Measurements from ENCODE around the gene PARD3B. TPM values are rescaled to one million over a fixed set of nuclear protein-coding genes. Genes with fewer than 3 reads are reported as not detected.

Gene PARD3B
- total RNA-seq, 2 experiments from 2014 or later = 0.06 to 0.23 TPM

DNA sequence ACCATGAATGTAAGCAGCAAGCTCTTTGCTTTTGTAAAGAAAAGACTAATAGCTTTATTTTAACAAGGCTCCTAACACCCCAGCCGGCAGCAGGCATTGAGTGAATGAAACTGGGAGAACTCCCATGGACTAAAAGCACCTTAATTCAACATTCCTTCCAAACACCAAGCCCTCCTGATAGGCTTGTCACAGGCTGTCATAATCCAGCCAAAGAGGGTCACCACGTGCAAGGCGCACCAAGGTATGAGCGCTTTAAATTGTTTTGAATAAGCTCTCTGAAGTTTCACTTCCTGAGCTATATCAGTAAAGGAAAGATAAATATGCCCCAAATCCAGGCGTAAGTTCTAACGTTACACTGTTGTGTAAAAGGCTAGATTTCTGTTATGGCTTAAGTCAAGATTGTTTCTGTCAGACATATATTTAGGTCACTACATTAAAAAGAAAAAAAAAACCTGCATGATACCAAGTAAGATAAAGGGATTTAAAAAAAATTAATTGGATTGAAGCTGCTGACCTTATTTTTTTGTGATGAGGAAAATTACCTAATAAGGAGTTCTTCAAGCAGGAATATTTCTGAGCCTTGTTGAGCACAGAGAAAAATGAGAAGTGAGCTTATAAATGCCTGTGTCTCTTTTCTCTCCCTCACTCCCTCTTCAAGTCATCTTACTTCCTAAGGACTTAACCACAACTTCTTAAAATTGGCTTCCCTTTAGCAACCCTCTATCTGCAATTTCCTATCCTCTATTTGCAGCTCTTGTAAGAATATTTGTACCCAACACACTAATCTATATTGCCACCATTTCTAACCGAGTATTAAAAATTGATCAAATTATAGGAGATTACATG is 1000.9 kb downstream of the PARD3B start:
- ChIA-PET POLR2A (no interaction called here), CTCF (no interaction called here)

DNA sequence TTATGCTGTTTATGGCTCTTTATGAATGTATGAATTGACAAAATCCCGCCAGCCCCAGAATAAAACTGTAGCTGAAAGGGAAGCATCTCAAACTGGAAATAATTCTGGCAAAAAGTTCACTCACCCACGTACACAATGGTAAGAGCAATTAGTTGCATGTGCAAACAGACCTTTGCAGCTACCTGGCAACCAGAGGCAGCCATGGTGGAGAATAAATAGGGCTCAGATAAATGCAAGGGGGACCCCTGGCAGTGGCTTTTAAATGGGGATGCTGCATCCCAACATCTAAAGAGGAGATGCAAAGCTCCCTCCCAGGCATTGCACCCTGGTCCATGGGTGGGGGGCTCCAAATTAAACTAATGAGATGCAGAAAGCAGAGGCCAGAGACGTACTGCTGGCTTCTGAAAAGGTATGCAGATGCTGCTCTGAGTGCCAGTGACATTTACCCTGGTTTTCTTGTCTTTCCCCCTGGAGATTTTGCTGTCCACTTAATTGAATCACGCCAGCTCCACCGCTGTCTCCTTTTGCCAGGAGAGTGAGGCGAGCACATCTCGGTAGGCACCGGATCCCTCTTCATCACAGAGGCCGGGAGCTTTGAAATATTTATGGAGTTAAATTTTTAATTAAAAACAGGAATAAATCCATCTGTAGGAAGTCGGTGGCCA is 1010.4 kb downstream of the PARD3B start:
- ChIA-PET CTCF (no interaction called here), POLR2A (no interaction called here)

DNA sequence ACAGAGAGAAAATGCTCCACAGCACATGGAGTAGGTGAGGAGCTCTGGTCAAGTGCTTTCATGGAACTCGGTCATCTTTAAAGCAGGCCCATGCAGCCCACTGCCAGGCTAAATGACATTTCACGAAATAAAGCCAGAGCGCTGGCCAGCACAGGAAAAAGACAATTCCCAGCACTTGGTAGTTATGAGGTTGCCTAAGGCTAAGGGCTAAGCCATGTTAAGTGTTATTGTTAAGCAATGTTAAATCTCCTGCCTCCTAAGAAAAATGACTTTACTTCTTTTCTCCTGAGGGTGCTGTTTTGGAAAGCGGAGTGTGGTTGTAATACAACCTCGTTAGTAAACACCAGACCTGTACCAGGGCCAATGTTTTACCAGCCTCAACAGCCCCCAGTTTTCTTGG is 1011.1 kb downstream of the PARD3B start:
- ChIA-PET POLR2A (no interaction called here), CTCF (no interaction called here)

DNA sequence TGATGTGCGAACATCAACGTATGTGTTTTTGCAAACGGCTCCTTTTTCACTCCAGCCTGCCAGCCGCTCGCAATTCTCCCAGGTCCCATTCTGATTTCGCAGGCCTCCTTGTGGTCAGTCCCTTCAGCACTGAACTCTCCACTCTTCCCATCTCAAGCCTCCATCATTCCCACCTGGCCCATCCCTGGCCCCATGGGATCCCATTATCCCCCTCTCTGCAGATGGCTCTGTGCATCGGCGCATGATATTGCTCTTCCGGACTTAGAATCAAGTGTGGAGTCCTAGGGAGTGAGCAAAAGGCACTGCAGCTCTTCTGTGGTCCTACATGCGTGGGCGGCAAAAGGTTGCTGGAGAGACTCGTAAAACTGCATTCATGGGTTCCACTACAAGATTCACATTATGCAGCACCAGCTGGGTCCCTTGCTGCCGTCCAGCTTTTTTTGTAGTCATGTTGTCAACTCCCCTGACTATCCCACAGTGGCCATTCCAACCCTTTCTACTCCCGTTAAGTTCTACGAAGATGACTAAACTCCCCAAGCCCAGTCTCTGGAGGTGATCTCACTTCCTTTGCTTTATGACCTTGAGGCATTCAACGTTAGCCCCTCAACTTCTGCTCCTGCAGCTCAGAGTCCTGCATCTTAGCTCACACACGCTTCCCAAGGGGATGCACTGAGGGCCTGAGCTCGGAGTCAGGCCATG is 1011.7 kb downstream of the PARD3B start:
- ChIA-PET CTCF (no interaction called here), POLR2A (no interaction called here)

DNA sequence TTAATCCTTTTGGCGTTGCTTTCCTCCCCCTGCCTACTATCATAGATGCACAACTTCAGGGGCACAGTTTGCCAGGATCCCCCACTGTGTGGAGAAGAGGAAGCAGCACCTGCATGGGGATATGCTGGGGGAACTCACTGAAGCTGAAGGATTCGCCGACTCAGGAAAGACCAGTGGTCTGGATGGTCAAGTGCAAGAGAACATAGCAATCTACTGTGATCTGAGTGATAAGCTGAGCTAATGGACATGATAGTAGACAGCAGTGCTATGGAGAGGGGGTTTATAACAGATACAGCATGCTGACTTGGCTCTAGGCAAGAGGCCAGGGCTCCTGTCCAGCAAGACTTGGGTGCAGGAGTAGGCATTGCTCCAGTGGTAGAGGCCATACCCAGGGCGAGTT is 1012.6 kb downstream of the PARD3B start:
- ChIA-PET CTCF (no interaction called here), POLR2A (no interaction called here)

DNA sequence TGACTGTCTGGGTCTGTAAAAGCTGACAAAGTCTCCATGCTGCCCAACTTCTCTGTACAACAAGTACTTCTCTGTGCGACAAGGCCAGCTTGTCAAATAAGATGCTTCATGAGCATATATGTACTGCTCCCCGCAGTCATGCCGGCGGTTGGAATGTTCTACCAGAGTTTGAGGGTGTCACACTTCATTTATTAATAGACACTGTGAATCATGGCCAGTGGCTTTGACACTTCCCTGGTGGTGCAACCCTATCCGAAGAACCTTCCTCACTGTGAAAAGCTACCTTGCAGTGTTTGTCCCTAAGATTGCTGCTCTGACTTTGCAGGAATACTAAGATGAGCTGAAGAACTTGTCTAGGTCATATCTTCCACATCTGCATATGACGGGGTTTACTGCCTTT is 1016.2 kb downstream of the PARD3B start:
- ChIA-PET POLR2A (no interaction called here), CTCF (no interaction called here)

DNA sequence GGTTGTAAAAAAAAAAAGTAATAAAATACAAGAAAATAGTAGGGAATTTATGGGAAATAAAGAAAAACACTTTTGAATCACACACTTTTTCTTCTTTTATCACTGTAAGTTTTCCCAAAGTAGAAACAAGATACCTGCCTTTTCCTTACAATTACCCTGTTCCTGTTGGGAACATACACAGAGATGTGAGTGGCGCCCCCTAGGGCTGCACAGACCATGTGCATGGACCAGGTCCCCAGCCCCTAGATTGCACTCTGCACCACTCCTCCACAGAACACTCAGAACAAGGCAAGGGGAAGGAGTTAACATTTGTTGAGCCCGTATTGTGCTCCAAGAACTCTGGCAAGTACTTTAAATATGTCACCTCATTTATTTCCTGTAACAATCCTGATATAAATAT is 1018.4 kb downstream of the PARD3B start:
- POLR2A ChIA-PET = no interaction called here
- CTCF ChIA-PET = no interaction called here

DNA sequence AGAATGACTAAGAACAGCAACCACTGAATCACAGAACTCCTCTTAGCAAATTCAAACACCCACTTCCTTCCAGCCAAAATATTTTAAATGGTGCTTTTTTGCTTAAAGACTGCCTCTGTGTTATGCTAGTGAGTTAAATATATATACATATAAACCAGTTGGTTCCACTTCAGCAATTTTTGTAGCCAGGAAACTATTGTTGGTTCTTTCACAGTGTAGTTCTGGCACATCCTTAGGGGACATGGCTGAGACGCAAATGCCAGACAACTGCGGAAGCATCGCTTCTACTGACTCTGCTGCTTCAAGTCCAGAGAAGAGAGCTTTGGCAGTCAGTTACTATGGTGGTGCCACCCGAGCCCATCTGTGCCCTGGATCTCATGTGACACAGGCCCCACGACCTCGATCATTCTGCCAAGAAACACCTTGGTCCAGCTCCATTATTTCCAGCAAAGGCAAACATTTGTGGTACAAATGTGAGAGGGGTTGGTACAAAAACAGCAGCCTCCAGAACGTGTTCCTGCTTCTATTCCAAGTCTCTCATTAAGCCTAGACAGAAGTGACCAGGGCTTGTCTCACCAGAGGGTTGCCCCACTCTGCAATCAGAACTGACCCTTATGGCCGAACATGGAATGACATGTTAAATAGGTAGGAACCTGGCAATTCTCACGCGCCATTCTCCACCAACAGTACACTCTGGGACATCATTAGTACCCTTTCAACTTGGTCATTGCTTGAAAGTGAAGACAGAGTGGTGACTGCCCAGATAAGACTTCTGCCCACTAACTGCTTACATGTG is 1019.3 kb downstream of the PARD3B start:
- ChIA-PET POLR2A (no interaction called here), CTCF (no interaction called here)

DNA sequence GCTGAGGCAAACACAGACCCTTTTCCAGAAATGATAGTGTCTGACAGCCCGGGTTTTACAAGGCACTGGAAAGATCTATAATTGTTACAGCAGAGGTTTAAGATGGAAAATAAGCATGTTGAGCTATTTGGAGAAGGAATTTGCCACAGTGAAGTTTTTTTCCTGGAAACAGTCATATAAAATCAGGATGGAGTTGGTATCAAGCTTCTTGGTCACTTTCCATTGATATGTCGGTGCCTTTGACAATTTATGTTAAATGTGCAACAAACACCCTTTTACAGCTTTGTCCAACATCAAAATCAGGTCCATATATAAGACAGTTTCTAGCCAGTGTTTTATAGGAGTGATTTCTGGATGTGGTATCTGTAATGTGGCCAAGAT is 1019.9 kb downstream of the PARD3B start:
- ChIA-PET POLR2A (no interaction called here), CTCF (no interaction called here)

DNA sequence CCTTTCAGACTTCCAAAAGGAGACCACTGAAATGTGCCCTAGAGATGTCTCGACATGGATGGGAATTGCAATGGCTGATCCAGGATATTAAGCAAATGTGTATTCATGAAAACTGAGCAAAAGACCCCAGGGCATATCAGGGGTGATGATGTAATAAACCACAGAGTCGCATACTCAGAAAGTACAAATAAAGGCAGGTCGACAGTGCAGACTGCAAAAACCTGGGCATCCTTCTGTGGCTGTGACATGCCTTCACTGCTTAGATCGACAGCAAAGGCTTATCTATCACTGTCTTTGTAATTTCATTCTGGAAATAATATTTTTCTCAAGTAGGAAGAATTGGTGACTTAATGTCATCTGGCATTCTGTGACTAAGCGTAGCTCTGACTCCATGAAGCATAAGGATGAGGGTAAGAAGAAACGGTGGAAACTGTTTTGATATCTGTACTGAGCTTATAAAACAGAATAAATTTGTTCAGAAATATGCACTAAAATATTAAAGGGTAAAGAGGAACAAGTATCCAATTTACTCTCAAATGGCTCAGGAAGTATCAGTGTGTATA is 1021.4 kb downstream of the PARD3B start:
- POLR2A ChIA-PET = no interaction called here
- CTCF ChIA-PET = no interaction called here

DNA sequence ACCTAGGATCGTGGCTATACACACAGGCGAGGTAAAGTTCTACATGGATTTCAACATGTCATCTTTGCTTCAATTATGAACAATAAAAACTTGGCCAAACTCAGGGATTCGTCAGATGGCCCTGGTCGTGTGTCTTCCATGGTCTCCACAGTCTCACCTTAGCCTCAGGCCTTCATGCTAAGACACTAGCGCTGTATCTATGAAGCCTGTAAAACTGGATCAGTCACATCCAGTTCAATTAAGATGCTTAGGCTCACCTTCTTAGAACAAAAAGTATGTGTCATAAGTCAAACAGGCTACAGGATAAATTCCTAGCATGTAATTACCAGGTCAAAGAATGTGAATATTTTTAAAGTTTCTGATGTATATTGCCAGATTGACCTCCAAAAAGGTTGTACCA is 1023.3 kb downstream of the PARD3B start:
- CTCF ChIA-PET = no interaction called here

DNA sequence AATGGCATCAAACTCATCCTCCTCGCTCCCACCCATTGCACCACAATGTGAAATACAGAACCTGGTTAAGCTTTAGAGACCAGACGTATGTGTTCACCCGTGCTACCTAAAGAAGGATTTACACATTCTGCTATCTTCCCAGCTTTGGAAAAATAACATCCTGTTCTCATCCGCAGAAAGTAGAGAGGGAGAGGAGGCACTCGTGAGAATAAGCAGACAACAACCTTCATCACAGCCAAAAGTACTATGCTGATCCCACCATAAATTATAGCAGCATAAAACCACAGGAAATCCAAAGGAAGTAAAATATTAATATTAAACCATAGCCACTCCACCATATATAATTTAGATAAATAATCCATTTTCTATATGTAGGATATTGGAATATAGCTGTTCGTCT is 1025.4 kb downstream of the PARD3B start:
- ChIA-PET POLR2A (no interaction called here), CTCF (no interaction called here)

More for the DNA sequence above, 1023.3 kb downstream of the PARD3B start:
- POLR2A ChIA-PET = no interaction called here

DNA sequence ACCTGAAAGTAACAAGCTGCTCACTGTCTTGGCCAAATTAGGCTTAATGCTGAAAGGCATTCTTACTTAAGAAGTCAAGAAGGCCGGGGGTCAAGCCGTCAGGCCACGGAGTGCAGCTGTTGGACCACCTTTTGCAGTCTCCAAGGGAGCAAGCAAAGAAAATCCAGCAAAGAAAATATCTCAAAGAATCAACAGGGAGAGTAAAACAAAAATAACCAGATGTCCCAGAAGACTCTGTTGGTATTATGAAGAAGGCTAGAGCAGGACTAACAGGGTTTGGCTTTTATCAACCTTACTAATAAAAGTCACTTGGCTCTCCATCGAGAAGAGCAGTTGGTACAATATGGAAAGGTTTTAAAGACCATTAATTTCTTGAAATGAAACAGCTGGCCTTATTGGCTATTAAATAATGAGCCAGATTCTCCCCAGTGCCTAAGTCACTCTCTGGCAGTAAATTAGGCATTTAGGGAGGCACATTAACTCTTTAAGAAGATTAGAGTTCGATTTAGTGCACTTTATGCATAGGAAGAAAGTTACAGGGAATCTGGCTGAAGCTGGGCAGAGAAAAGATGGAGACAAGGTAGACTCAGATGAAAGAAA is 1026.2 kb downstream of the PARD3B start:
- CTCF ChIA-PET = no interaction called here
- POLR2A ChIA-PET = no interaction called here

DNA sequence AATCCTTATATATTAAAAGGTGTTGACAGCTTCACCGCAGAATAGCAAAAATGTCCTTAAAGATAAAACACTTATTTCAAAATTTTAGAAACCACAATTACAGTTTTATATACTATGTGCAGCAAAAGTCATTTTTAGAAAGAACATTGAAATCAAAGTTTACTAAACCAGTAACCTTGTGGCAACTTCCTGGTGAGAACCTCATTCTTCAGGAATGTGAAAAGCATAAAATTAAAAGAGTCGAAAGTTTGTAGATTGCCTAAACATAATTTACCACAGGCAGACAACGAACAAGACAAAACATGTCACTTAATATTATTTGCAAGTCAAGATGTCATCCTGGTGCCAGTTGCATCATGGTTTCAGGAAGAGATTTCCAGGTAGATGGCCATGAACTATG is 1028.7 kb downstream of the PARD3B start:
- POLR2A ChIA-PET = no interaction called here
- CTCF ChIA-PET = no interaction called here

DNA sequence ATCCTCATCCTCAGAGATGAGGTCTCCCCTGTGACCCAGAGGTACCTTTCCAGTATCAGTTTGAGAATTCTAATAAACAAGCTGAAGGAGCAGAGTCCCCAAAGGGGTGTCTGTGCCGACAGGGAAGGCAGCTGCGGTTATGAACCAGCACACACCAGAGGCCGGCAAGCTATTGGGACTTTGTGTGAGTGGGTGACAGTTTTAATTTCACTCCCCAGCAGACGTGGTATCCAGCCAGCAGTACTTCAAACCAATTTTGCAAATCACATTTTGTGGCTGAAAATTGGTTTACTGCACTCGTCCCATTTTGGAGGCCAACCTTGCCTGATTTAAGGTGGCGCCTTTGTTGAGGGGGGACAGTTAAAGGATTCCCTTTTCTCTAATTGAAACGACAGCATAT is 1034.1 kb downstream of the PARD3B start:
- CTCF ChIA-PET = no interaction called here
- POLR2A ChIA-PET = no interaction called here

DNA sequence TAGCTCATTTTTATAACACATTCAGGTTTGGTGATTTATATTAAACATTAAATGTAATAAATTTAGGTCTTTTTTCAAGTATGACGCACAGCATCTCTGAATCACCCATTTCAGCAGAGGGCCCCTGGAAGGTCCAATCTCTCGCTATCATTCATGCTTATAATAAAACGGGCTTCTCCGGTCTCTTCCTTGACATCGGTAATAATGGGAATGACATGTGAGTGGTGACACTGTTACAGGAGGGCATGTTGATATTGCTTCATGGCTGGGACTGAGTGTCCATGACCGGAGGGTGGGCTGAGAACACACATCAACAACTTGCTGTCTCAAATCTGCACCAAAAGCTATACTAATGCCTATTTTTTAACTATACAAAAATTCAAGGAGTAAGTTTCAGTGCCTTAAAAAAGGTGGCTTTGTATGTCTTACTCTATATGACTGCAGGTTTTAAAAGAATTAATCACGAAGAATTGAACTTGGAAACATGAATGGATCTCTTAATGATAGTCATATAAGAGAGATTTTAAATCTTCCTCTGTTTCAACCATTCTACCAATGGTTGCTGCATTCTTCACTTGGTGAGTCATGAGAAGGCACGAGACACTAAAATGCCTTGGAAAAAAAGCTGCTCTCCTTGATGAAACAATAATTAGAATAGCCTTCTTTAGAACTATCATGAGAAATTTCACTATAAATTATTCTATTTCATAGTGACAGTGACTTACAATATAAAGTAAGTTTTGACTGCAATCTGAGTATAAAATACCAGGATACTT is 1035.1 kb downstream of the PARD3B start:
- ChIA-PET POLR2A (no interaction called here), CTCF (no interaction called here)

DNA sequence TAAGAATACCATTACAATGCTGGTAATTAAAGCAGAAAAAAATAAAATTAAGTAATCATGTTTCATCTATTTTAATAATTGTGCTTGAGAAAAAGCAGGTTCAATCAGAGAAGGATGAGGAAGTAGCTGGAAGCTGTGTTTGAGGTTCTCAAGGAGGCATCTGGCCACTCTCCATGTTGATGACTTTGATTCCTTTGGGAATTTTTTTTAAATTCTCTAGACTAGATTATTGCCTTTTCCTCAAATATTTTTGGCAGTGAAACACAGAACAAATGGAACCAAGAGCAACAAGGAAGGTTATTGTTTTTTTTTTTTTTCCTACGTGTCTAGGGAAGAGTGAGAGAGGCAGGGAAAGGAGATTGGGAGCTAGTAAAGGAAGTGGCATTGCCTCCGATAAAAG is 1037.1 kb downstream of the PARD3B start:
- ChIA-PET CTCF (no interaction called here), POLR2A (no interaction called here)

DNA sequence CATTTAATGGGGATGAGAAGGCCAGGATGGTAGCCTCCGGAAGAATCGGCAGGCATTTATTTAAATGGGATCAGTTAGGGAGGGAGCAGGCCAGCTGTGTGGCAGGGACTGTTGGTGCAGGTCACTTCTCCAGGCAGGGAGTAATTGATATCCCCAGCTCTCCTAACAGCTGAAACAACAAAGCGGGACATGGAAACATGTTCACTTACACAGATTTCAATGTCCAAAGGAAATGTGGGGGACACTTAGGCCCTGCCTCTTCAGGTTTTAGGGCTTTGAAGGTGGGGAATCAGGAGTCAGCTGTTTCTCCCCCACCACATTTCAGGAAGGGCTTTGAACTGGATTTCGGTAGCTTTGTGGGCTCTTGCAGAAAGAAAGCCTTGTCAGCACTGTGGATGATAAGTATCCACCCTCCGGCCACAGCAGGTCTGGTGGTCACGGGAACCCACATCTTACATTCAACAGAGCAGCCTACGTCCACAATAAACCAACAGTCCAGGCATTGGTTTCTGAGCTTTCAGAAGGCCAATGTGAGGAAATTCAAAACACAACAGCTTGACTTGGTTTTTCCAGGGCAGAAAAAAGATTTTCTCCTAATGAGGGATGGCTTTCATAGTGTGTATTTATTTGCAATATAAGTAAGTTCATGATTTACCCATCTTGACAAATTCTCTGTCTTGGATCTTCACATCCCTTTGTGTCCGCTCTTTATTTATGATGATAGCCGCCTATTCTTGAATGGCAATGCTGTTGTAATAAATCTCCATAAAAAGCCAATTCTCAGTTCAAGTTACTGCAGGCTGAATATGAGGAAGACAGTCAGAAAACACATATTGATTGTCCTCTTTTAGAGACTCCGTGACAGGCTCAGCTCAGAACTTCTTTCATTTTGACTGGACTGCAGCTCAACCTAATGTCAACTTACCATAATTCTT is 1040.4 kb downstream of the PARD3B start:
- CTCF ChIA-PET = no interaction called here
- POLR2A ChIA-PET = no interaction called here
